ENCODE results near the gene PPP2R5C.

GRCh38 chr14:101857226-101857625, 95.7 kb downstream of the PPP2R5C start:
- TF ChIP-seq, protein P1, sequence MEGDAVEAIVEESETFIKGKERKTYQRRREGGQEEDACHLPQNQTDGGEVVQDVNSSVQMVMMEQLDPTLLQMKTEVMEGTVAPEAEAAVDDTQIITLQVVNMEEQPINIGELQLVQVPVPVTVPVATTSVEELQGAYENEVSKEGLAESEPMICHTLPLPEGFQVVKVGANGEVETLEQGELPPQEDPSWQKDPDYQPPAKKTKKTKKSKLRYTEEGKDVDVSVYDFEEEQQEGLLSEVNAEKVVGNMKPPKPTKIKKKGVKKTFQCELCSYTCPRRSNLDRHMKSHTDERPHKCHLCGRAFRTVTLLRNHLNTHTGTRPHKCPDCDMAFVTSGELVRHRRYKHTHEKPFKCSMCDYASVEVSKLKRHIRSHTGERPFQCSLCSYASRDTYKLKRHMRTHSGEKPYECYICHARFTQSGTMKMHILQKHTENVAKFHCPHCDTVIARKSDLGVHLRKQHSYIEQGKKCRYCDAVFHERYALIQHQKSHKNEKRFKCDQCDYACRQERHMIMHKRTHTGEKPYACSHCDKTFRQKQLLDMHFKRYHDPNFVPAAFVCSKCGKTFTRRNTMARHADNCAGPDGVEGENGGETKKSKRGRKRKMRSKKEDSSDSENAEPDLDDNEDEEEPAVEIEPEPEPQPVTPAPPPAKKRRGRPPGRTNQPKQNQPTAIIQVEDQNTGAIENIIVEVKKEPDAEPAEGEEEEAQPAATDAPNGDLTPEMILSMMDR (IDR thresholded peaks at IDR 0.05; ENCODE audit: control extremely low read depth in 1 of 3, insufficient read depth in 1 of 3, low read depth in 1 of 3, low read length in 3 of 3) = no peak
- TF ChIP-seq SP1 (IDR thresholded peaks at IDR 0.05; ENCODE audit: low read depth, low read length) = peak; percentile 66; the same call in 1 of the 2 replicates
- no peak for TF ChIP-seq ASH2L (IDR thresholded peaks at IDR 0.05; ENCODE audit: low read length)
- TF ChIP-seq EZH2 (IDR thresholded peaks at IDR 0.05; ENCODE audit: low read depth, low read length, severe bottlenecking) = no peak
- TF ChIP-seq, protein P2, sequence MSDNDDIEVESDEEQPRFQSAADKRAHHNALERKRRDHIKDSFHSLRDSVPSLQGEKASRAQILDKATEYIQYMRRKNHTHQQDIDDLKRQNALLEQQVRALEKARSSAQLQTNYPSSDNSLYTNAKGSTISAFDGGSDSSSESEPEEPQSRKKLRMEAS (IDR thresholded peaks at IDR 0.05) = no peak
- no peak for TF ChIP-seq BACH1 (IDR thresholded peaks at IDR 0.05; ENCODE audit: low read length)
- TF ChIP-seq JUN (IDR thresholded peaks at IDR 0.05; ENCODE audit: low read depth, low read length) = no peak
- no peak for TF ChIP-seq RXRA (IDR thresholded peaks at IDR 0.05; ENCODE audit: insufficient read depth, low read depth, low read length)
